Activated T-cell treated with anti-CD3 and anti-CD28 coated beads, Interleukin-2, amount 50 U/mL, for 72 hours (primary cell): ENCODE results near the gene NR1D1. TPM values are rescaled to one million over a fixed set of nuclear protein-coding genes. Genes with fewer than 3 reads are reported as not detected.
"Not testable (repeated sequence)": the region's sequence is repeated elsewhere in the genome, so short reads cannot be mapped to it uniquely, and the experiment has no call there.

Source experiments
- ATAC-seq, 2 donors: fragments of 150-1000 bp; cut with Tn5 transposase; replicated peaks in 1 of 2; 2 replicates each; pipeline ENCODE4 v1.10.0; 2021; ENCODE audit warnings: moderate library complexity in 2 of 2, mild to moderate bottlenecking in 1 of 2
- DNase-seq, 2 donors: peaks; one replicate each; pipeline ENCODE4 v3.0.0; 2021 to 2022; ENCODE audit warnings: mixed read lengths in 1 of 2
- H3K27ac Mint-ChIP-seq: one replicate; pipeline ENCODE4 v1.8.0; 2022; ENCODE audit warnings: mild to moderate bottlenecking, moderate library complexity, mixed read lengths
- H3K27me3 Mint-ChIP-seq: one replicate; pipeline ENCODE4 v1.8.0; 2022; ENCODE audit warnings: low read depth, mixed read lengths
- H3K36me3 Mint-ChIP-seq, 2 donors: one replicate each; pipeline ENCODE4 v1.8.0; 2022; ENCODE audit warnings: mixed read lengths in 2 of 2, mild to moderate bottlenecking in 1 of 2; ENCODE audit not compliant: insufficient read depth in 2 of 2
- H3K4me1 Mint-ChIP-seq: one replicate; pipeline ENCODE4 v1.8.0; 2022; ENCODE audit warnings: low read depth, mixed read lengths
- H3K4me3 Mint-ChIP-seq, 2 donors: one replicate each; pipeline ENCODE4 v1.8.0; 2022; ENCODE audit warnings: mild to moderate bottlenecking in 2 of 2, mixed read lengths in 2 of 2, moderate library complexity in 2 of 2
- H3K9me3 Mint-ChIP-seq, 2 donors: one replicate each; pipeline ENCODE4 v1.8.0; 2022; ENCODE audit warnings: mixed read lengths in 2 of 2
- total RNA-seq, 2 donors: library from RNA; stranded (reverse); gene quantifications; one replicate each; pipeline ENCODE4 v1.2.3, GENCODE V29; 2022

NR1D1 gene
- 1 to 10 TPM; 4.5 to 6.3 TPM for total RNA-seq

GRCh38 chr17:40100419-40100668, at the start of gene NR1D1:
Gene NR1D1, minus strand, starts transcription at chr17:40100589. Its CDS starts 495 bp downstream, at chr17:40100094.
- DNase-seq (no peak), ATAC-seq (no peak)
- H3K27ac Mint-ChIP-seq, result peak within 1 kb of the TSS; percentile 64
- no peaks in the 10 kb centered on the region for H3K9me3 Mint-ChIP-seq
- H3K4me3 Mint-ChIP-seq, result peak within 1 kb of the TSS; percentile 85 to 92
- H3K27me3 Mint-ChIP-seq, result no peaks in the 10 kb centered on the region
- peaks cover 3 to 6% of the 10 kb centered on the region in 2 donors for H3K36me3 Mint-ChIP-seq
- peaks cover 94% of the 10 kb centered on the region for H3K4me1 Mint-ChIP-seq

GRCh38 chr17:40148527-40148926, 48.1 kb upstream of the NR1D1 start:
- Mint-ChIP-seq H3K4me1 (peaks cover 52% of the 10 kb centered on the region), H3K9me3 (peaks cover 2% of the 10 kb centered on the region in 2 donors), H3K36me3 (peaks cover 12 to 32% of the 10 kb centered on the region in 2 donors), H3K4me3 (peak overlapping the region in 1 of 2 donors; percentile 15), H3K27ac (peak overlapping the region; percentile 16), H3K27me3 (no peaks in the 10 kb centered on the region)
- DNase-seq (no peak), ATAC-seq (no peak)

- H3K27me3 Mint-ChIP-seq, result no peaks in the 10 kb centered on the region
- ATAC-seq (no peak), DNase-seq (no peak)
- no peak overlapping the region for H3K27ac Mint-ChIP-seq
- no peaks in the 10 kb centered on the region for H3K9me3 Mint-ChIP-seq
- peaks cover 50% of the 10 kb centered on the region for H3K4me1 Mint-ChIP-seq
- H3K36me3 Mint-ChIP-seq, result peaks cover 17 to 39% of the 10 kb centered on the region in 2 donors
- no peak overlapping the region for H3K4me3 Mint-ChIP-seq
Observed at GRCh38 chr17:40145476-40145875, 45.1 kb upstream of the NR1D1 start.

- not testable (repeated sequence) for H3K27me3 Mint-ChIP-seq, DNase-seq, H3K9me3 Mint-ChIP-seq, ATAC-seq
- Mint-ChIP-seq H3K4me3 (peak overlapping the region in 1 of 2 donors; percentile 44), H3K4me1 (peaks cover 52% of the 10 kb centered on the region), H3K27ac (peak overlapping the region; percentile 36), H3K36me3 (peaks cover 14 to 24% of the 10 kb centered on the region in 2 donors)
Observed at GRCh38 chr17:40143166-40143565, 42.8 kb upstream of the NR1D1 start.

GRCh38 chr17:40139566-40140058, 39.2 kb upstream of the NR1D1 start:
- Mint-ChIP-seq H3K27ac (peak overlapping the region; percentile 99), H3K36me3 (peaks cover 9 to 20% of the 10 kb centered on the region in 2 donors), H3K27me3 (no peaks in the 10 kb centered on the region), H3K9me3 (no peaks in the 10 kb centered on the region), H3K4me1 (peaks cover 53% of the 10 kb centered on the region), H3K4me3 (peak overlapping the region; percentile 96 to 99)
- DNase-seq (peak; percentile 23 to 24), ATAC-seq (peak in 1 of 2 donors; percentile 12)

- H3K4me3 Mint-ChIP-seq, result no peak overlapping the region
- DNase-seq, result no peak
- H3K4me1 Mint-ChIP-seq, result peaks cover 41% of the 10 kb centered on the region
- no peaks in the 10 kb centered on the region for H3K9me3 Mint-ChIP-seq
- no peak for ATAC-seq
- no peaks in the 10 kb centered on the region for H3K27me3 Mint-ChIP-seq
- peak overlapping the region; percentile 83 for H3K27ac Mint-ChIP-seq
- H3K36me3 Mint-ChIP-seq, result peaks cover 6 to 34% of the 10 kb centered on the region in 2 donors
Observed at GRCh38 chr17:40135817-40136216, 35.4 kb upstream of the NR1D1 start.

GRCh38 chr17:40134184-40134583, 33.8 kb upstream of the NR1D1 start:
- Mint-ChIP-seq H3K9me3 (no peaks in the 10 kb centered on the region), H3K4me1 (peaks cover 35% of the 10 kb centered on the region), H3K4me3 (no peak overlapping the region), H3K27ac (peak overlapping the region; percentile 66), H3K27me3 (no peaks in the 10 kb centered on the region), H3K36me3 (peaks cover 5 to 39% of the 10 kb centered on the region in 2 donors)
- ATAC-seq, result no peak
- no peak for DNase-seq

- Mint-ChIP-seq H3K27me3 (no peaks in the 10 kb centered on the region), H3K9me3 (no peaks in the 10 kb centered on the region), H3K4me3 (no peak overlapping the region), H3K27ac (no peak overlapping the region), H3K4me1 (peaks cover 11% of the 10 kb centered on the region), H3K36me3 (peaks cover 15 to 52% of the 10 kb centered on the region in 2 donors)
- ATAC-seq (no peak), DNase-seq (no peak)
Observed at GRCh38 chr17:40130352-40131042, 30.1 kb upstream of the NR1D1 start.

- Mint-ChIP-seq H3K9me3 (no peaks in the 10 kb centered on the region), H3K4me1 (peaks cover 18% of the 10 kb centered on the region), H3K4me3 (no peak overlapping the region), H3K27me3 (no peaks in the 10 kb centered on the region), H3K27ac (no peak overlapping the region), H3K36me3 (peaks cover 15 to 48% of the 10 kb centered on the region in 2 donors)
- no peak for DNase-seq
- ATAC-seq, result no peak
Observed at GRCh38 chr17:40129498-40129897, 29.1 kb upstream of the NR1D1 start.

- Mint-ChIP-seq H3K4me1 (peaks cover 39% of the 10 kb centered on the region), H3K9me3 (no peaks in the 10 kb centered on the region), H3K27ac (peak overlapping the region; percentile 43), H3K36me3 (peaks cover 19 to 28% of the 10 kb centered on the region in 2 donors), H3K27me3 (no peaks in the 10 kb centered on the region), H3K4me3 (peak overlapping the region; percentile 89 to 92)
- ATAC-seq, result no peak
- no peak for DNase-seq
Observed at GRCh38 chr17:40124279-40125141, 24.1 kb upstream of the NR1D1 start.

GRCh38 chr17:40123811-40124114, 23.4 kb upstream of the NR1D1 start:
- Mint-ChIP-seq H3K27me3 (no peaks in the 10 kb centered on the region), H3K27ac (peak overlapping the region; percentile 89), H3K9me3 (no peaks in the 10 kb centered on the region), H3K4me3 (peak overlapping the region; percentile 89 to 92), H3K4me1 (peaks cover 39% of the 10 kb centered on the region), H3K36me3 (peaks cover 16 to 23% of the 10 kb centered on the region in 2 donors)
- ATAC-seq (no peak), DNase-seq (no peak)

- H3K36me3 Mint-ChIP-seq, result peaks cover 16 to 23% of the 10 kb centered on the region in 2 donors
- H3K27me3 Mint-ChIP-seq, result no peaks in the 10 kb centered on the region
- peaks cover 39% of the 10 kb centered on the region for H3K4me1 Mint-ChIP-seq
- peak overlapping the region; percentile 89 for H3K27ac Mint-ChIP-seq
- peak; percentile 65 to 67 for DNase-seq
- ATAC-seq, result peak; percentile 31 to 37
- H3K4me3 Mint-ChIP-seq, result peak overlapping the region; percentile 89 to 92
- no peaks in the 10 kb centered on the region for H3K9me3 Mint-ChIP-seq
Observed at GRCh38 chr17:40122999-40123810, 22.8 kb upstream of the NR1D1 start.
